Measurements from ENCODE around the gene TCOF1.

DNA sequence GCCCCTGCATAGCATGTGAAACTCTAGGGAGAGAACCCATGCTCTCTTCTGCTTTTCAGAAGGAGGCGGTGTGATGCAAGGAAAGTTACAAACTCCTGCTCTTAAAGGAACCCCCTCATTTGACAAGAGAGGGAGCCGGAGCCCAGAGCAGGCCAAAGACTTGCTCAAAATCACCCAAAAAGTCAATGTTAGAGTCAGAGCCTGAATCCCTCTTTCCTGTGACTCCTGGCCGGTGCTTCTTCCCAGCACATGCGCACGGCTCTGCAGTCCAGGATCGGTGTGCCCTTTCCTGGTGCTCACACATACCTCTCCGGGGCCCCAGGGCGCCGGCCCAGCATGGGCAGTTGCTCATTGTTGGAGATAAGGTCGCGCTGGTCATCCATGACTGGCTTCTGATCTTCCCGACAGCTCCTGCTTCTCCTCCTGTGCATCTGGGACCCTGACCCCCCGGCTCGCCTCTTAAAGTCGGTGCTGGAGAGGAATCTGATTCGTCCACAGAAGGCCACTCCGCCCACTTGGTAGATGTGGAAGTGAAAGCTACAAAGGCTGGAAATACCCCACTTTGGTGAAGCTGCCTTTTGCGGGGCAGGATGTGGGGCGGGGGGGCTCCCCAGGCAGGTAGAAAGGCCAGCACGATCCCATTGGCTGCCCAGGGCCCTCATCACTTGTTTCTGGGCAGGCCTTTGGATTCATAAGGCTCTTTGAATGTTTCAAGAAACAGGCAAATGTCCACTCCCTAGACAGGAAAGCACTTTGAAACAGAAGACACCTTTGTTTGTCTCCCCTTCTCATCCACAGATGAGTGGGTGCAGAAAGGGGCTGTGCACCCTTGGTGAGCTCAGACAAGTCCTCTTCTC lies 55.0 kb downstream of the TCOF1 start, which contains the start of gene CD74:
- TF ChIP-seq ARNTL (CRISPR knock-in tag; IDR thresholded peaks at IDR 0.05; ENCODE audit: borderline replicate concordance, low read depth) (no peak), ZNF565 (CRISPR knock-in tag; conservative IDR thresholded peaks at IDR 0.05; ENCODE audit: low read depth) (no peak), ZFP3 (CRISPR knock-in tag; IDR thresholded peaks at IDR 0.05) (no peak), ZNF70 (CRISPR knock-in tag; IDR thresholded peaks at IDR 0.05) (no peak), GLIS3 (CRISPR knock-in tag; IDR thresholded peaks at IDR 0.05) (no peak), BACH2 (CRISPR knock-in tag; IDR thresholded peaks at IDR 0.05; ENCODE audit: borderline replicate concordance) (no peak), ZFP30 (CRISPR knock-in tag; IDR thresholded peaks at IDR 0.05) (no peak)
- TF ChIP-seq, protein P1, sequence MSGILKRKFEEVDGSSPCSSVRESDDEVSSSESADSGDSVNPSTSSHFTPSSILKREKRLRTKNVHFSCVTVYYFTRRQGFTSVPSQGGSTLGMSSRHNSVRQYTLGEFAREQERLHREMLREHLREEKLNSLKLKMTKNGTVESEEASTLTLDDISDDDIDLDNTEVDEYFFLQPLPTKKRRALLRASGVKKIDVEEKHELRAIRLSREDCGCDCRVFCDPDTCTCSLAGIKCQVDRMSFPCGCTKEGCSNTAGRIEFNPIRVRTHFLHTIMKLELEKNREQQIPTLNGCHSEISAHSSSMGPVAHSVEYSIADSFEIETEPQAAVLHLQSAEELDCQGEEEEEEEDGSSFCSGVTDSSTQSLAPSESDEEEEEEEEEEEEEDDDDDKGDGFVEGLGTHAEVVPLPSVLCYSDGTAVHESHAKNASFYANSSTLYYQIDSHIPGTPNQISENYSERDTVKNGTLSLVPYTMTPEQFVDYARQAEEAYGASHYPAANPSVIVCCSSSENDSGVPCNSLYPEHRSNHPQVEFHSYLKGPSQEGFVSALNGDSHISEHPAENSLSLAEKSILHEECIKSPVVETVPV (CRISPR knock-in tag; IDR thresholded peaks at IDR 0.05), result no peak
- TF ChIP-seq, protein P2, sequence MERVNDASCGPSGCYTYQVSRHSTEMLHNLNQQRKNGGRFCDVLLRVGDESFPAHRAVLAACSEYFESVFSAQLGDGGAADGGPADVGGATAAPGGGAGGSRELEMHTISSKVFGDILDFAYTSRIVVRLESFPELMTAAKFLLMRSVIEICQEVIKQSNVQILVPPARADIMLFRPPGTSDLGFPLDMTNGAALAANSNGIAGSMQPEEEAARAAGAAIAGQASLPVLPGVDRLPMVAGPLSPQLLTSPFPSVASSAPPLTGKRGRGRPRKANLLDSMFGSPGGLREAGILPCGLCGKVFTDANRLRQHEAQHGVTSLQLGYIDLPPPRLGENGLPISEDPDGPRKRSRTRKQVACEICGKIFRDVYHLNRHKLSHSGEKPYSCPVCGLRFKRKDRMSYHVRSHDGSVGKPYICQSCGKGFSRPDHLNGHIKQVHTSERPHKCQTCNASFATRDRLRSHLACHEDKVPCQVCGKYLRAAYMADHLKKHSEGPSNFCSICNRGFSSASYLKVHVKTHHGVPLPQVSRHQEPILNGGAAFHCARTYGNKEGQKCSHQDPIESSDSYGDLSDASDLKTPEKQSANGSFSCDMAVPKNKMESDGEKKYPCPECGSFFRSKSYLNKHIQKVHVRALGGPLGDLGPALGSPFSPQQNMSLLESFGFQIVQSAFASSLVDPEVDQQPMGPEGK (CRISPR knock-in tag; IDR thresholded peaks at IDR 0.05; ENCODE audit: borderline replicate concordance), result no peak
